HG02970 (cell line): ENCODE measurements around the gene TRIOBP.

Experiments
- ATAC-seq: cut with Tn5 transposase; IDR thresholded peaks from one replicate; pipeline ENCODE4 v1.9.1; 2021; ENCODE audit warnings: mild to moderate bottlenecking, moderate library complexity, moderate number of reproducible peaks; ENCODE audit not compliant: unreplicated experiment, low FRiP score

Gene TRIOBP

DNA sequence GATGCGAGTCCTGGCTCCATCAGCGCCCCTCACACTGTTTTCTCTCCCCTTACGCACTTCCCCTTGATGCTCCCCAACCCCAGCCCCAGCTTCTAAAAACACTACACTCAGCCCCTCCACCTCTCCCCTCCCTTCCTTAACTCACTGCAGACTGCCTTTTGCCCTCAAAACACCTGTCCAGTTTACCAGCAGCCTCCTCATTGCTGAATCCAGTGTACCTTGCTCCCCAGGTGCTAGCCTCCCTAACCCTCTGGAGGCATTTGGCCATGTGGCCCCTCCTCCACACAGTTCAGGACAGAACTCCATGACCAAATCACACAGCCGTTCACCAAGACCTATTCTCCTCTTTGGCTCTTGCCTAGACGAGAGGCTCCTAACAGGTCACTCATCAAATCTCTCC lies 123.5 kb downstream of the TRIOBP start:
- ATAC-seq = no peak

DNA sequence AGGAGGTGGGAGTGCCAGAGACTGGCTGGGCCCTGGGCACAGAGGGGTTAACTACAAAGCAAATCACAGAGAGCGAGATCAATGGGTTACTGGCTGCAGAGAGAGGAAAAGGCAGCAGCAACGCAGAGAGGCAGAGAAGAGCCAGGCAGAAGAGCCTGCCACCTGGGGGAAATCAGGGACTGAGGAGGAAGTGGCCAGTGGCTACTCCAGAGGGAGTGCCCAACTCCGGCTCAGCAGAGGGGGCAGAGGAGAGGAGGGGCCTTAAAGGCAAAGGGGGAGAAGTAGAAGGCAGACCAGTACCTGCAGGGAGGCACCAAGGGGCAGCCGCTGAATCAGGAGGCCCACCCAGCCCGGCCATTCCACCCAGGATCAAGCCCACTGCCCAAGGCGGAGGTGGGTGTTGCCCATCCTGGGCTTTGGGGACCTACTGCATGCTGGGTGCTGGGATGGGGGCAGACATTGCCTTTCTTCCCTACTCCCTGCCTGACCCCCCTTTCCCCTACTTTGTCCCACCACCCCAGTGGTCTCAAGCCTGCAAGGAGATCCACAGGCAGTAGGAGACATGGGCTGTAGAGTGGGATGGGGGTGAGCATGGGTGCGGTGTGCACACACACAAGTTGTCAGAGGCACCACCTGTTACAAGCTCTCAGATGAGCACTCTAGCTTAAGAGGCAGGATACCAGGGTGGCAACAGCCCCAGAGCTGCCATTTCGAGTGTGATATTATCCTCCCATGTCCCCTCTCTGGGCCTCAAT lies 125.4 kb downstream of the TRIOBP start:
- ATAC-seq = no peak

DNA sequence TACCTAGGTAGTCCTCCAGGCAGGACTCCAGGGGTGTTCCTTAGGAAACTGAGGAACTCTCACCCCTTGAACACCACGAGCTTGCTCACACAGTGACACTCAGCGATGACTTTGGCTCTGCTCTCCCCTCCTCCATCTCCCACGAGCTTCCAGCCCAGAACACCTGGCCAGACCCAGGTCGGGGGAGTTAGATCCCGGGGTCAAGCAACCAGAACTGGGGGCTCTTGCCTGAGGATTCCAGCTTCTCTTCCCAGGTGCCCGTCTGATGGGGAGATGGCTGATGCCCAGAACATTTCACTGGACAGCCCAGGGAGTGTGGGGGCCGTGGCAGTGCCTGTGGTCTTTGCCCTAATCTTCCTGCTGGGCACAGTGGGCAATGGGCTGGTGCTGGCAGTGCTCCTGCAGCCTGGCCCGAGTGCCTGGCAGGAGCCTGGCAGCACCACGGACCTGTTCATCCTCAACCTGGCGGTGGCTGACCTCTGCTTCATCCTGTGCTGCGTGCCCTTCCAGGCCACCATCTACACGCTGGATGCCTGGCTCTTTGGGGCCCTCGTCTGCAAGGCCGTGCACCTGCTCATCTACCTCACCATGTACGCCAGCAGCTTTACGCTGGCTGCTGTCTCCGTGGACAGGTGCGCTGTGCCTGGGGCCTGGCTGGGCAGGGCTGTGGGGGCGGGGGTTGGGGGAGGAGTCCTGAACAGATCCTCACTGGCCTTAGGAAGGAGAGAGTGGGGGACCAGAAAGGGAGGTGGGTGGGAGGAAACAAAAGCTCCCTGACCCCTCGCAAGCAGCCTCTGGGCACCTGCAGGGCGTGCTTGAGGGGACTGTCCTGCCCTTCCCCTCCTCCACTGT lies 126.5 kb downstream of the TRIOBP start, which contains the start of gene GALR3:
GALR3 (plus strand) TSS at position 249 of the 852 bp plus-strand sequence; CDS start at position 274, 25 bp downstream.
- ATAC-seq = no peak

DNA sequence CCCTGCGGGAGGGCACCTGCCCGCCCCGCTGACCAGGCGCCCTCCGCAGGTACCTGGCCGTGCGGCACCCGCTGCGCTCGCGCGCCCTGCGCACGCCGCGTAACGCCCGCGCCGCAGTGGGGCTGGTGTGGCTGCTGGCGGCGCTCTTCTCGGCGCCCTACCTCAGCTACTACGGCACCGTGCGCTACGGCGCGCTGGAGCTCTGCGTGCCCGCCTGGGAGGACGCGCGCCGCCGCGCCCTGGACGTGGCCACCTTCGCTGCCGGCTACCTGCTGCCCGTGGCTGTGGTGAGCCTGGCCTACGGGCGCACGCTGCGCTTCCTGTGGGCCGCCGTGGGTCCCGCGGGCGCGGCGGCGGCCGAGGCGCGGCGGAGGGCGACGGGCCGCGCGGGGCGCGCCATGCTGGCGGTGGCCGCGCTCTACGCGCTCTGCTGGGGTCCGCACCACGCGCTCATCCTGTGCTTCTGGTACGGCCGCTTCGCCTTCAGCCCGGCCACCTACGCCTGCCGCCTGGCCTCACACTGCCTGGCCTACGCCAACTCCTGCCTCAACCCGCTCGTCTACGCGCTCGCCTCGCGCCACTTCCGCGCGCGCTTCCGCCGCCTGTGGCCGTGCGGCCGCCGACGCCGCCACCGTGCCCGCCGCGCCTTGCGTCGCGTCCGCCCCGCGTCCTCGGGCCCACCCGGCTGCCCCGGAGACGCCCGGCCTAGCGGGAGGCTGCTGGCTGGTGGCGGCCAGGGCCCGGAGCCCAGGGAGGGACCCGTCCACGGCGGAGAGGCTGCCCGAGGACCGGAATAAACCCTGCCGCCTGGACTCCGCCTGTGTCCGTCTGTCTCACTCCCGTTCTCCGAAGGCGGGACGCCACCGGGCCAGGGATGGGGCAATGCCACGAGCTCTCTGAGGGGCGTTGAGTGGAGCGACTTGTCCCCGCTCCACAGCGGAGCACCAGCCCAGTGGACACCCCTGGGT lies 128.1 kb downstream of the TRIOBP start:
- no peak for ATAC-seq
